Epithelial cell of esophagus (primary cell): ENCODE data around the gene NEMP1.
"Not testable (repeated sequence)": the region's sequence is repeated elsewhere in the genome, so short reads cannot be mapped to it uniquely, and the experiment has no call there.

ENCODE experiments used
- DNase-seq: peaks from one replicate; pipeline ENCODE4 v3.0.0; 2010; ENCODE audit warnings: low read depth
- H3K4me3 ChIP-seq: 2 replicates; pipeline ENCODE4 v1.5.1; 2011; ENCODE audit warnings: mild to moderate bottlenecking, low read length, control low read depth
- TF ChIP-seq, protein P1 (sequence below): IDR thresholded peaks from 2 replicates; pipeline ENCODE4 v1.5.1; 2011; ENCODE audit warnings: low read depth, mild to moderate bottlenecking, low read length, control low read depth, inconsistent platforms; ENCODE audit not compliant: insufficient read depth; ENCODE audit errors: missing control alignments

The NEMP1 gene

DNA sequence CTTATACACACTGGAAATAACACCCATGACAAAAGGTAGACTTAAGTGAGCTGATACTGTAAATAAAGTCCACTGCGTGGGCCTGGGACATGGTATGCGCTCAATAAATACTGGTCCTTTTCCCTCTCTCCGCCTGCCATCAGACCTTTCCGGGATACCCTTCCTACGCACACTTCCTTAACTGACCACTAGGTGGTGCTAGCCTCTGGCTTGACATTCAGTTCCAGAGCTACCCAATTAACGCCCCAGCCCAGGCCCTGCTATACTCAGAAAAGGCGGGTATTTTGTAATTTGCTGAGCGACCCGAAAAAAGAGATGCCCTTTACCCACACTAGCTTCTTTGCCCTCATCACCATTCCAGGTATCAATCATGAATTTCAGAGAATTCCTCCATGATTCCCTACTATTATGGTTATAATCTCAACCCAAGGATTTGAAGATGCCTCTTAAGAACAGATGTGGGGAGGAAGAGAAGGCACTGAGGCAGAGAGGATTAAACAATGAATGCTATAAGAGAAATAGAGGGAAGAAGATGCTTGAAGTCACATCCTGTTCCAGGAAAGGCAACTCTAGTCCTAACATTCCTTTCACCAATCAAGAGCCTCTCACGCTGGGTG, 45.8 kb upstream of the NEMP1 start:
- TF ChIP-seq, protein P1, sequence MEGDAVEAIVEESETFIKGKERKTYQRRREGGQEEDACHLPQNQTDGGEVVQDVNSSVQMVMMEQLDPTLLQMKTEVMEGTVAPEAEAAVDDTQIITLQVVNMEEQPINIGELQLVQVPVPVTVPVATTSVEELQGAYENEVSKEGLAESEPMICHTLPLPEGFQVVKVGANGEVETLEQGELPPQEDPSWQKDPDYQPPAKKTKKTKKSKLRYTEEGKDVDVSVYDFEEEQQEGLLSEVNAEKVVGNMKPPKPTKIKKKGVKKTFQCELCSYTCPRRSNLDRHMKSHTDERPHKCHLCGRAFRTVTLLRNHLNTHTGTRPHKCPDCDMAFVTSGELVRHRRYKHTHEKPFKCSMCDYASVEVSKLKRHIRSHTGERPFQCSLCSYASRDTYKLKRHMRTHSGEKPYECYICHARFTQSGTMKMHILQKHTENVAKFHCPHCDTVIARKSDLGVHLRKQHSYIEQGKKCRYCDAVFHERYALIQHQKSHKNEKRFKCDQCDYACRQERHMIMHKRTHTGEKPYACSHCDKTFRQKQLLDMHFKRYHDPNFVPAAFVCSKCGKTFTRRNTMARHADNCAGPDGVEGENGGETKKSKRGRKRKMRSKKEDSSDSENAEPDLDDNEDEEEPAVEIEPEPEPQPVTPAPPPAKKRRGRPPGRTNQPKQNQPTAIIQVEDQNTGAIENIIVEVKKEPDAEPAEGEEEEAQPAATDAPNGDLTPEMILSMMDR: peak; percentile 96
- no peak overlapping the region for H3K4me3 ChIP-seq
- DNase-seq: peak; percentile 72

GRCh38 chr12:57123813-57124212, 45.2 kb upstream of the NEMP1 start:
- no peak overlapping the region for H3K4me3 ChIP-seq
- TF ChIP-seq, protein P1: no peak
- no peak for DNase-seq

DNA sequence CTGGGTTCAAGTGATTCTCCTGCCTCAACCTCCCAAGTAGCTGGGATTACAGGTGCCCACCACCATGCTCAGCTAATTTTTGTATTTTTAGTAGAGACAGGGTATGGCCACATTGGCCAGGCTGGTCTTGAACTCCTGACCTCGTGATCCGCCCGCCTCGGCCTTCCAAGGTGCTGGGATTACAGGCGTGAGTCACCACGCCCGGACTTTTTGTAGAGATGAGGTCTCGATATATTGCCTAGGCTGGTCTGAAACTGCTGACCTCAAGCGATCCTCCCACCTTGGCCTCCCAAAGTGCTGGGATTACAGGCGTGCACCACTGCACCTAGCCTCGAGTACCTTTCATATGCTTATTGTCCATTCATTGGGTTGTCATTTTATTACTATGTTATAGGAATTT, 42.1 kb upstream of the NEMP1 start:
- not testable (repeated sequence) for DNase-seq, H3K4me3 ChIP-seq

GRCh38 chr12:57119294-57120085, 40.9 kb upstream of the NEMP1 start:
- TF ChIP-seq, protein P1: no peak
- H3K4me3 ChIP-seq: no peak overlapping the region
- DNase-seq: no peak

- TF ChIP-seq, protein P1: no peak
- DNase-seq: peak; percentile 81
- no peak overlapping the region for H3K4me3 ChIP-seq
Measured at GRCh38 chr12:57118711-57119271, 40.2 kb upstream of the NEMP1 start.

DNA sequence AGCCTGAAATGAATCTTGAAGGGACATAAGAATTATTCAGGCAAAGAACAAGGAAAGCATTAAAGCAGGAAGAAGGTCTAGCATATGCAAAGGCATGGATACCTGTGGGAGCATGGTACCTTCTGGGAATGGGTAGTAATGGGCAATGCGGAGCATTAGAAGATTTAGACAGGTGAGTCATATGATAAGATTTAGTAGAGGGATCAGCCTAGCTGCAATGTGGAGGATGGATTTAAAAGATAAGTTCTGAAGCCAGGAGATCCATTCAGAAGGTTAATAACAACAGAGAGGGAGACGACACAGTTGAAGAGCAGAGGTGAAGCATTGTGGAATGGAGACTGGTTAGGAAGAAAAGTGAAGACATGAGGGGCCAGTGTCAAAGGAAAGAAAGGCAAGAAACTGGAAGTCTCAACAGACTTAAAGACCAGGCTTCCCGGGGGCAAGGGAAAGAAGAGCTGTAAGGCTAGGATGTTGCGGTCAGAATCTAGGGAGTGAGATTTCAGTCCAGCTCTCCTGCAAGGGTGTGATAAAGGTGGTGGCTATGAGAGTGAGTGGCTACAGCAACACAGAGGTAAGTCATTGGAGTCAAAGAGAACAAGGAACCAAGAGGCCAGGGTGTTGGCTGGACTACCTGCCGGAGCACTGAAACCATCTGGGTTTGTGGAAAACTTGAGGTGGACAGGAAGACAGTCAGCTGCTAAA, 38.1 kb upstream of the NEMP1 start:
- DNase-seq: no peak
- TF ChIP-seq, protein P1: no peak
- H3K4me3 ChIP-seq: no peak overlapping the region
